Activated CD8-positive, alpha-beta memory T cell treated with anti-CD3 and anti-CD28 coated beads for 4 hours (primary cell): ENCODE data around the gene GPR85.
"Not testable (repeated sequence)": the region's sequence is repeated elsewhere in the genome, so short reads cannot be mapped to it uniquely, and the experiment has no call there.

ENCODE experiments used
- DNase-seq, 2 donors: peaks; one replicate each; pipeline ENCODE4 v3.0.0-alpha.2; 2020; ENCODE audit warnings: low read depth in 2 of 2

GPR85 gene, protein sequence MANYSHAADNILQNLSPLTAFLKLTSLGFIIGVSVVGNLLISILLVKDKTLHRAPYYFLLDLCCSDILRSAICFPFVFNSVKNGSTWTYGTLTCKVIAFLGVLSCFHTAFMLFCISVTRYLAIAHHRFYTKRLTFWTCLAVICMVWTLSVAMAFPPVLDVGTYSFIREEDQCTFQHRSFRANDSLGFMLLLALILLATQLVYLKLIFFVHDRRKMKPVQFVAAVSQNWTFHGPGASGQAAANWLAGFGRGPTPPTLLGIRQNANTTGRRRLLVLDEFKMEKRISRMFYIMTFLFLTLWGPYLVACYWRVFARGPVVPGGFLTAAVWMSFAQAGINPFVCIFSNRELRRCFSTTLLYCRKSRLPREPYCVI

DNA sequence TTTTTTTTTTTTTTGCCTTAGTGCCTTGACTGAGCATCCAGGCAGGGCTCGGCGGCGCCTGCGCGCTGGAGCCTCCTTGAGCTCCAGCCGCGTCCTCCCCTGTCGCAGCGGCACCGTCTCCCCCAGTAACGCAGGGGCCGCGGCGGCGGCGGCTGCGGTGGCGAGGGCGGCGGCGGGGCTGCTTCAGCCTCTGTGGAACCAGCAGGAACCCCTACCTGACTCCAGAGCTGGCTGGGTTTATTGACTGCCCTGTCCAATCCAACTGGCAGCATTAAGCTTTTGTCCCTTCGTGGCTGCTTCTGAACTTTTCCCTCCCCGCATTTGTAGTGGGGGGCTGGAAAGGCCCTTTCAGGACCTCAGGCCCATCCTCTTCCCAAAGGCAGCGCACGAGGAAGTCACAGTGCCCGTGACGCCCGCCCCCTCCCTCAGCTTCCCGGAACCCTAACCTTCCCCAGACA, at the start of gene GPR85:
GPR85 (minus strand) TSS at position 397 of the 458 bp plus-strand sequence. CDS start 2,106 bp downstream, outside the sequence.
- no peak for DNase-seq

DNA sequence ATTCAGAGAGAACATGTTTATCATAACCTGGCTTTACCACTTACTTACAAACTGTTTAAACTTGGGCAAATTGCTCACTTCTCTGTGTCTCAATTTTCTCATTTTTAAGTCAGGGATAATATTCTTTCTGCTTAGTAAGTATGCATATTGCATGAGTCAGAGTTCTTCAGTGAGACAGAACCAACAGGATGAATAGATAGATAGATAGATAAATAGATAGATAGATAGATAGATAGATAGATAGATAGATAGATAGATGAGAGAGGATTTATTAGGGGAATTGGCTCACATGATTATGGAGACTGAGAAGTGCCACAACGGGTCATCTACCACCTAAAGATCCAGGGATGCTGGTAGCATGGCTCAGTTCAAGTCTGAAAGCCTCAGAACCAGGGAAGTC, 47.4 kb upstream of the GPR85 start:
- no peak for DNase-seq

DNA sequence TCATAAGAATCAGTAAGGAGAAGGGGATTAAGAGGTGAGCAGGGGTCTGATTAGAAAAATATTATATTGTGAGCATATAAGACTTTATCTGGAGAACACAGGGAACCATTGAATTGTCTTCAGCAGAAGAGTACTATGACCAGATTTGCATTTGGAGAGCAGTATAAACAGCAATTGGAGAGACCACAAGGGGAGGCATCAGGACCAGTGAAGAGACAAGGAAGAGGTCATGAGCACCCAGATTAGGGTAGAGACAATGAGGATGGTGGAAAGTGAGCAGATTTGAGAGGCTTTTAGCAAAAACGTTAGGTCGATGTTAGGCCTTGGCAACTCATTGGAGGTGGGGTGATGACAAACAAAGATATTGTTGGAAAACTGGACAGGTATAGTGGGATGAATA, 44.7 kb upstream of the GPR85 start:
- DNase-seq = no peak

DNA sequence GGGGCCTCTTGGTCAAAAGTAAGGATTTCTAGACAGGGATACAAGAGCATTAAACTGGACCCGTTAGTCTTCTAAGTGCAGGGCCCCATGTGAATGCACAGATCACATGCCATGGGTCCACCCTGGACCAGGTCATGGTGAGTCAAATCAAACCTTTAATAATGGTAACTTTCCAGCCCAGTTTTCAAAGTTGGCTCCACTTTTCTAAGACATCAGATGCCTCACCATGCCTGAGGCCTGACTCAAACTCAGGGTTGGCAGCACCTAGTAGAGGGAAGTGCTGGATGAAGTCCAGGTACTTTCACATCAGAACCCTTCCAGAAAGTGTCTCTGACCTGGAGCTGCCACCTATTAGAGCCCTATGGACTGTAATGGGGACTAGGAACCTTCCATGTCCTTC, 41.4 kb upstream of the GPR85 start:
- no peak for DNase-seq

DNA sequence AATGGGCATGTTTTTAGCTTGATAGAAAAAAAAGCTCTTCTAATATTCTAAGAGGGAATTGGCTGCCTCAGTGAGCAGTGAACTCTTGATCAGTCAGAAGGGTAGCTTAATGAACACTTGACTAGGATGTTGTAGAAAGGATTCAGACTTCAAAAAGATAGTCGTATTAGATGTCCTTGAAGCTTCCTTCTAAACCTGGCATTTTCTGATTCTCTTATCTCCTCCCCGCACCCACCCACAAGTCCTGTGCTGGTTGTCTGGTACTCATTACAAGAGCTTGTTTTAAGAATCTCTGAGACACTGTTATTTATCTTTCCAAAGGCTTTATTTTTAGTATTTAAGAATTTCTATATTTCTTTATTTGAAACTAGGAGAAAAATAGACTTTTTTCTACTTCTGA, 39.1 kb upstream of the GPR85 start:
- no peak for DNase-seq

DNA sequence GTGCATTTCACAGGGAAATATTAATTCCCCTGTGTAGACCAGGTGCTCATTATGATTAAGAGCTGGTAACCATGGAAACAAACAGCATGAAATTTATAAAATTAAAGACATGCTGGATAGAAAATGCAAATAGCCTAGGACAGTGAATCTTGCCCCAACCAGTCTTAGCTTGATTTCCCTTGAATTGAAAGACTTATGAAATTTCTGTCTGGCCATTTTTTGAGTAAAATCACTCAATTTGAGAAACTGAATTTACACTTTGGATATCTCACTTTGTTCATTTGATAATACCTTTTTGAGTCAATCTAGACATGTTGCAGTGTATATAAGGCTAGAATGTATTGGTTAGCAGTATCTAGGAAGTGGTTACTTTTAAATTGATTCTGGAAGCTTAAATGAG, 36.1 kb upstream of the GPR85 start:
- DNase-seq = no peak

DNA sequence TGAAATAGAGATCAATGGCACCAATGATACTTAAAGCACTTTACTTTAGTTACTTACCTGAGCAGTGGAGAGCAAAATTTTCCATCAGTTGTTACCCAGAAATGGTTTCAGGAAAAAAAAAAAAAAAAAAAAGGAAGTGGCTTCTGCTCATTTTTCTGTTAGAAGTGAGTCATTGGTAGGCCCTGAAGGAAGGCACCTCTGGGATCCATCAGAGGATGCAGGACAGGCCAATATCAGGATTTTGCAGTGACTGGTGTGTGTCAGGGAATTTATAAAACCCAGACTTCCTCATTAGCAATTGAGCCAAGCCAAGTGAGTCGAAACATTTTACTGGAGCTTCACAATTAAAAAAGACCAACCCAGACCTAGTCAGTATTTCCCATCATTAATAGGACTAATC, 34.0 kb upstream of the GPR85 start:
- DNase-seq = no peak

DNA sequence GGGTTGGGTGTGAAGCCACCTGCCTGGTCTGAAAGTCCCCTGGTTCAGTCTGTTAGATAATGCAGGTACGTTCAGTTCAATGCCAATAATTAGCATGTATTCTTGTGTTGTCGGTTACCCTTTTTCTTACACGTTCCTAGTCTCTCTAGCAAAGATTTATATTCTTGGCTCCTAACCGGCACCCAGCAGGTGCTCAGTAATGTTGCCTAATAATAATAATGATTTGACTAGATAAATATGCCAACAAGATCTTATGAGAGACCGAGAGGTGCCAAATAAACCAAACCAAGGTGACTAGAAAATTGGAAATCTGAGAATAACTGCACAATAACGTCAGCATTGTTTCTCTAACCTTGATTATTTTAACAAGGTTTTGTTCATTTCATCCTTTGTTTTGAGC, 32.8 kb upstream of the GPR85 start:
- DNase-seq = no peak

DNA sequence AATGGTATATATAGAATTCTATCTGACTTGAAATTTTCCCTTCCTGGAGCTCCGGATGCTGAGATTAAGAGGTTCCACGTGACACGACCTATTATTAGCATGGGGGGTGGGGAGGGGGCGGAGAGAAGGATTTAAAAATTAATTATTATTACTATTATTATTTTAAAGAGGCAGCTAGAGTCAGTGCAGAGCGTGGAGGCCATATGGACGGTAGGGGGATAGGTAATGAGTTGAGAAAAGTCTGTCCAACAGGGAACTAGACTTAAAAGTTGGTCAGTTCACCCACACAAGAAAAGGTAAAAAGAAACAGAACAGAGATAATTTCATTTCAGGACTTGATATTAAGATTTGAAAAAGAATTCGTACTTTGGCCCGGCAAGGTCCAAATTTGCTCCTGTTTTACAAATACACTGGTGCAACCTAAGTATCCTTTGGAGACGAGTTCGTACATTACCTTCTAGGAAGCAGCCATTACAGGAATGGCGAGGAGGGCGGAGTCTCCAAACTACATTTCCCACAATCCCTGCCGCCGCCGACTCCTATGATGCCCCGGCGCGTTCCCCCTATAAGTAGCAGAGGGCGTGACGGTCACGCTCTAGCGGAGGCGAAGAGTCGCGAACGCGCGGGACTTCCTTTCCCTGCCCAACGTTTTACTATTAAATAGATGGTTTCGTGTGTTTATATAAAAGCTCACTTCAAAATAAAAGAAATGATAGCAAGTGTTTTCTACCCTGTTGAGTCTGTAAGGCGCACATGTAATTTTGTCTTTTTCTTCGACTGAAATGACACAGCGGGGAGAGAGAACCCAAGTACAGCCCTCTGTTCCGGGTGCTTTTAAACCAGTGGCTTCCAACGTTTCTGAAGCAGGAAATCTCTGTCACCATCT, 31.7 kb upstream of the GPR85 start, which contains the start of gene SMIM30:
SMIM30 (minus strand) TSS at position 481 of the 886 bp plus-strand sequence. CDS start 976 bp downstream, outside the sequence.
- peak; percentile 73 to 80 for DNase-seq

DNA sequence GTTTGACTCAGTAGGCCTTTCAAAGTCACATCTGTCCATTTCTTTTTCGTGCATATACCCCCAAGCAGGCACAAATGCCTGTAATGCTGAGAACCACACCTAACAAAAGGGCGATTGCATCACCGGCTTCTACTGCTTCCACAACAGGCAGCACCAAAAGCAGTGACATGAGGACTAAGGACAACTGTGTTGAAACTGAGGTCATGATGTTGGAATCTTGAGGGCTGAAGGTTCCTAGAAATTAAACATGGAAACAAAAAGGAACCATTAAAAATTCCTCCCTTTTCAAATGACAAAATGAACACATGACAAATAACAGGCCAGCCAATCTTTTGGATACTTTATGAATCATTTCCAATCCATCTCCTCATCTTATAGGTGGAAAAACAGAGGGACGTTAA, 30.7 kb upstream of the GPR85 start:
- not testable (repeated sequence) for DNase-seq

DNA sequence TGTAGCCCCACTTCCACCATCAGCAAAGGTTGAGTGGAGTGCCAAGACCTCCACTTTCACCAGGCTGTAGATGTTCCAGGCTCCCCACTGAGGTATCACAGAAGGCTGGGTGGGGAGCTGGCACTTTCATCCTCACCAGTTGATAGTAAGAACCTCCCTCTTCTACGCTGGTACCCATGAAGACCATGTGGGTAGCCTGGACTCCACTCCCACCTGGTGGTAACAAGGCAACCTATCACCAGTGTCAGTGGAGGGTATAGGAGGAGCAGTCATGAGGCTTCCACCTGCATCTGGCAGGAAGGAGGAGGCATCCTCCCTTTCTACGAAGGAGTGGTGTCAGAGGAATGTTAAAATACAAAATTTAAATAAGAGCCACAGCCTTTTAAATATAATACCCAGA, 27.3 kb upstream of the GPR85 start:
- DNase-seq = no peak

DNA sequence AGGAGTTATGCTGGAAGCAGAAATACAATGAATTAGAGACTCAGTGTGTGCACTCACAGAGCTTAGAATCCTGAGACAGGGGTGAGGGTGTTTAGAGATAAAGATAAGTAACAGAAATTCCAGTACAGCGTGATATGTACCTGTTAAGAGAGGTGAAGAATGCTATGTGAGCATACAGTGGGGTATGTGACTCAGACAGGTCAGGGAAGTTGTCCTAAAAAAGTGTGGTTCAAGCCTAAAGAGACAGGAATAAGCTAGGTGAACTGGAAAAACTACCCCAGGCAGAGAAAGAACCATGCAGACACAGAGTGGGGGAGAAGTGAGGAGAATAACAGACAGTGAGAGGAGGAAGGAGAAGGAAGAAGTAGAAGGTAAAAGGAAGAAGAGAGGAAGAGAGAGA, 23.1 kb upstream of the GPR85 start:
- DNase-seq = no peak

DNA sequence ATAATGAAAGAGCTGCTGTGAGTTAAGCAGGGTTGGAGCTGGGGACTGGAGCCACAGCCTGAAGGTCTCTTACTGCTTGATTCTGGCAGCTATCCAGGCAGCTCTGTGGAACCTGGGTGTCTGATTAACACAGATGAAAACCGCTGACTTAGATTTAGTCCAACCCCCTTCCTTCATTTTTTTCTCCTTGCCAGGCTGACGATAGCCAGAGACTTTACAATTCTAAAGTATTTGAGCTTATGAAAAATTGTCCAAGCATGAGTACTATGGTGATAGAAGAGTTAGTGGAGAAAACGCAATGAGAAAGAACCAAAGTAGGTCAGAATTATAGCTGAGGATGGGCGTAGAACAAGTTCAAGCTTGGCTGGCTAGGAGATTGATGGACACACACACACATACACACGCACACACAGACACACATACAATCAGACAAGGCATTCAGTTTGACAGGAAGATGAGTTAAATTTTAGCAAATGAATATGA, 13.5 kb upstream of the GPR85 start:
- no peak for DNase-seq

DNA sequence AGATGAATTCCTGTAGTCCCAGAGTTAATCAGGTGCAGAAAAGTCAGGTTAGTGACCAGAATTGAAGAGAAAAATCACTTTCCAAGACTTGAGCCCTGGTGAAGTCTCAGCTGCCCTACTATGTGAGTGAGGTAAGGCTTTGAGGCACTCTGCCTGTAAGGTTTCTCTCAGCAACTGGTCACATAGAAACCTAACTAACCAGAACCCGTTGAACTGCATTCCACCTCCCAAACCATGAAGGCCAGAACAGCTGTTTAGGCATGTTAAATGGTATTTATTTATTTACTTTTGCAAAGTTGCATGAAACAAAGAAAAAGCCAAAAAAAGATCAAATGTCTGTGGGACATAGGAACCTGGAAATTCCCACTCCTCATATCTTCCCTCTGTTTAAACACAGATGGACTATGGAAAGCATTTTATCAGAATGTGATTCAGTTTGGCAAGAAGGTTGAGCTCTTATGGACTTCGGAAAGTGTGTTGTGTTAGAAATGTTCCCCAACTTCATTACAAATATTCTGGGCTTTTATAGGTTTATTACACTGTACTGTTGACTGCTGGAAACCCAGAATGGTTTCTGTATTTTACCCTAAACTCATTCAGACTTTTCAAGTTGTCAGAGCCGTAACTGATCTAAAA, 12.8 kb upstream of the GPR85 start:
- no peak for DNase-seq

DNA sequence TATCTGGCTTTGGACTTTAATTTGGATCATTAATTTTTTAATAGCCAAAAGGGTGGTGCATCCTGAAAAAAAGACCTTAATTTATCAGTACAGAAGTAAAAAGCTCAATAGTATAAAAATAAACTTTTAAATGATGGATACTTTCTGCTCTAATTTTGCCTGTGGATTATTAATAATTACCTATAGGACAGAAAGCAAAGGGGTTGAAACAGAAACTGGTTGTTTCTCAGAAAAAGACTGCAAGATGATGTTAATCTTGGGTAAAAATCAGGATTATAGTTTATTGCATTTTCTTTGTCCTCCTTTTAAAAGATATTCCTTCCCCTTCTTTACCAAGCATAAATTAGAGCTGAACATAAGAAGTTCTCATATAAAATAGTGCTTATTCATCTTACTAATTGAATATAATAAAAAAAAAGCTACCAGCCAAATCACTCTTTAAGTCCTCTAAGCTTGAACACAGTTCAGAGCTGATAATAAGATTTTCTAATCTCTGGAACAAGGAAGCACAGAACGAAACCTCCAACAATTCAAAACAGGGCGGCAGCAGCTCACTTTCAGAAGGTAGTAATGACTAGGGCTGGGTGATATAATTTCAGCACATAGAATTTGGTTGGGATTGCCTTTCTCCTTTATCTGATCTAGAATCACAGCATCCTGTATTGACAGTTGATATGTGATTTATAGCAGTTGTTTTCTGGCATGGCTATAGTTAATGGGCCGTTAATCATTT, 8.1 kb upstream of the GPR85 start:
- DNase-seq = no peak

DNA sequence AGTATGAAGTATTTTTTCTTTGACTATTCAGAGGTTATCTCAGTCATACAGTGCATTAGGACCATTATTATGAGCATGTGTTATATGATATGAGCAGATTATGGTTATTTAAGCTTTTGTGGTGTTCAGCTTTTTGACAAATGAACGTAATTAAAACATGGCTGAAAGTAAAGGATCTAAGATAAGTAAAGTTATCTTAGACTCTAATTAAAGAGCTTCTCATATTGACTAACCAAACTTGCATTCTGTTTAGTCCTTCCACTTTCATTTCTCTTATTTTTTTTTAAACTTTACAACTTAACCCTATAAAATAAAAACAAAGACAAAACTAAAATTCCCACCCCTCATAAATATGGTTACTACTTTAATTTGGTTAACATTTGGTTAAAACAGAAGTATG, 6.9 kb upstream of the GPR85 start:
- DNase-seq = no peak

DNA sequence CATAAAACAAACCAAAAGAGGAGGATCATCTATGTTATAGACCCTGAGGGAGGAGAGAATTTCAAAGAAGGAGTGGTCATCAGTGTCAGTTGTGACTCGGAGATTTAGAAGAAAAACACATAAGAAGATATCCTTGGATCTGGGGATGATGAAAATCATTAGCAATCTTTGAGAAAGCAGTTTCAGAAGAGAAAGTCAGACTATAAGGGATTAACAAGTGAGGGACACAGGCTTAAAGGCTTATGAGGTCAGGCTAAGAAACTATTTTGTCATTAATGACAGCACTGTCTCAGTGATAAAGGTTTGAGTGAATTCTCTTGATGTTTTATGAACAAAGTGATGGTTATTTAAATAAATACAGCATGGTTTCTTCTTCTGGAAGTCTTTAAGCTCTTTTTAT, 6.1 kb upstream of the GPR85 start:
- no peak for DNase-seq

DNA sequence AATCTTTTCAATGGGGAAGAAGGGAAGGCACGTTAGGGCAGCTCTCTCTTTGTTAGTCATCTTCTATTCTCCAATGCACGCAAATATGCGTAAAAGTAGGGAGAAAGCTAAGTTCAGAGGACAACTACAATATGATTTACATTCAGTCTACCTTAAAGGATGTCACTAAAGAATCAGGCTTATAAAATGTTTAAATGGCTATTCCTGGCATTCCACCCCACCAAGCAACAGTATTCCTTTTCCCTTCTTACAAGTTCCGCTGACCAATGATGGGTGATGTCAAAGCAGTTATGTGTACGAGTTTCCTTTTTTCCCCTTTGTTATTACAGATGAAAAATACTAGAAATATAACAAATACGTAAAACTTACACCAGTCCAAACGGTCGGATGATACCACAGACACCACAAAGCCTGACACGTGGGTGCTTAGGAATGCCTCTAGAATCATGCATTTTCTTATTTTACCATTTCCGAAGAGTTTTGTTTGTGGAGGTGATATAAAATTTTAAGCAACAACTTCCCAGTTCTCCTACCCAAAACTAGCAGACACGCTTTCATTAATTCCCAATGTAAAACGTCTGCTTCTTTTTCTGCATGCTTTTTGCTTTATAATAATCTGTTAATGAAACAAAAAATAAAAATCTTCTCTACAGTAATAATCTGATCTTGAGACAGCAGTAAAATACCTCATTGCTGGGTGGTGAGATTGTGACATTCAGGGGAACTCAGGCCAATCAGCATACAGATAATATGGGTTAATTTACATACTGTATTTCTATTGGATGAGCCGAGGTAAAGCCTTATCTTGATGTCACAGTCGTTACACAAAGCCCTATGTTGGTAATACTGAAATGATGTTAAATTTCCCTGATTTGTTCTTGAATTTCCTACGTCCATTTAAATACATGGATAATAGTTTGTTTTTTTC, 708 bp upstream of the GPR85 start:
- DNase-seq = no peak

DNA sequence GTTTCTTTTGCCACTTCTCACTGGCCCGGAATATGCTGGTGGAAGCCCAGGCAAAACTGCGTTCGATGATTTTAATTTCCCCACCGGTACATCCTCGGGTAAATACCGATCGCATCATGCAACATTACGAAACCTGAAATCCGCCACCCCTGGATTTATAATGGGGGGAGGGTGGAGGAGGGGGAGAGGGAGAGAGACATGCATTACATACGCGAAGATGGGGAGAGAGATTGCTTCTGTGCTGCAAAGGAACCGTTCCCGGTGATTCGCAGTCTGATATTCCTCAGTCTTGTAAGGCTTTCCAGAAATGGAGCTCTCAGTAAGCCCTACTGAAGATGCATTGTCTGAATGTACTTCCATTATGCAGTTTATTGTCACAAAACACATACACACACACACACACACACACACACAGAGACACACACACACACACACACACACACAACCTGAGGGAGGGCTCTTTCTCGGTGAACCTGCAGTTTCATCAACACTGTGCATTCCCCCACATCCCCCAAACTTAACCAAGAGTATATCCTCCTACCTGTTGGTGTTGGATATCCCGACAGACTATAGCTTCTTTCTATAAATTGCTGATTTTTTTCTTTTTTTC, 741 bp downstream of the GPR85 start:
- no peak for DNase-seq
